Stimulated activated CD8-positive, alpha-beta memory T cell treated with anti-CD3 and anti-CD28 coated beads, Interleukin-2, amount 100 ng/mL, for 1 hour (primary cell): ENCODE results near the gene KCNH2.

Experiments used
- DNase-seq, 2 donors: peaks; one replicate each; pipeline ENCODE4 v3.0.0-alpha.2; 2020; ENCODE audit warnings: low read depth in 2 of 2

Gene KCNH2

DNA sequence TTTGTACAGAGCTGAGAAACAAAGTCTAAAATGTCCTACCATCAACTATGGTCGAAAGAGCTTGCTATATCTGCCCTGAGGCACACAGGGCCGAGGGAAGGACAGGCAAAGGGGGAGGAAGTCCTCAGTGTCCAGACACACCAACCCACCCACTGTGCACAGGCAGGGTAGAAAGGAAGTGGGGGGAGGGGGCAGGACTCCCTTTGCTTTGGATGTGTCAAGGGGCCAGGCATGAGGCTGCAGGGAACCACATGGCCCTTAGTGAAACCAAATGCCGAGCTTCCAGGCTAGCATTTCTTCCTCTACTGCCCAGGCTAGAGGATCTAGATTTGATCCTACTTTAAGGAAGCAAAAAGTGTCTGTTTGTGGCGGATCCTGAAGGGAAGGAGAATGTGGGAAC is 28.6 kb downstream of the KCNH2 start:
- DNase-seq, result no peak

DNA sequence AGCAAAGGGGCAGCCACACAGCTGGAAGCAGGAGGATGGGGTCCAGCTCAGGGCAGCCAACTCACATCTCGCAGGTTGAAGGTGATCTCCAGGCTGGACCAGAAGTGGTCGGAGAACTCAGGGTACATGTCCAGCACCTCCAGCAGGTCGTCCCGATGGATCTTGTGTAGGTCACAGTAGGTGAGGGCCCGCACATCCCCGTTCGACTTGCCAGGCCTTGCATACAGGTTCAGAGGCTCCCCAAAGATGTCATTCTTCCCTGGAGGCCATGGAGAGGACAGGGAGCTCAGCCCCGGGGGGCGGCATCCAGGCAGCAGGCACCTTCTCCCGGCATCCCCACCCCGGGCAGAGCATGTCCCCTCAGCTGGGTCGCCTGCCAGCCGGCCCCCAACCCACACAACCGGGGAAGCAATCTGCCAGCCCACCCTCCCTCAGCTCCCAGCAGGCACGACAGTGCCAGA is 29.3 kb downstream of the KCNH2 start:
- no peak for DNase-seq

DNA sequence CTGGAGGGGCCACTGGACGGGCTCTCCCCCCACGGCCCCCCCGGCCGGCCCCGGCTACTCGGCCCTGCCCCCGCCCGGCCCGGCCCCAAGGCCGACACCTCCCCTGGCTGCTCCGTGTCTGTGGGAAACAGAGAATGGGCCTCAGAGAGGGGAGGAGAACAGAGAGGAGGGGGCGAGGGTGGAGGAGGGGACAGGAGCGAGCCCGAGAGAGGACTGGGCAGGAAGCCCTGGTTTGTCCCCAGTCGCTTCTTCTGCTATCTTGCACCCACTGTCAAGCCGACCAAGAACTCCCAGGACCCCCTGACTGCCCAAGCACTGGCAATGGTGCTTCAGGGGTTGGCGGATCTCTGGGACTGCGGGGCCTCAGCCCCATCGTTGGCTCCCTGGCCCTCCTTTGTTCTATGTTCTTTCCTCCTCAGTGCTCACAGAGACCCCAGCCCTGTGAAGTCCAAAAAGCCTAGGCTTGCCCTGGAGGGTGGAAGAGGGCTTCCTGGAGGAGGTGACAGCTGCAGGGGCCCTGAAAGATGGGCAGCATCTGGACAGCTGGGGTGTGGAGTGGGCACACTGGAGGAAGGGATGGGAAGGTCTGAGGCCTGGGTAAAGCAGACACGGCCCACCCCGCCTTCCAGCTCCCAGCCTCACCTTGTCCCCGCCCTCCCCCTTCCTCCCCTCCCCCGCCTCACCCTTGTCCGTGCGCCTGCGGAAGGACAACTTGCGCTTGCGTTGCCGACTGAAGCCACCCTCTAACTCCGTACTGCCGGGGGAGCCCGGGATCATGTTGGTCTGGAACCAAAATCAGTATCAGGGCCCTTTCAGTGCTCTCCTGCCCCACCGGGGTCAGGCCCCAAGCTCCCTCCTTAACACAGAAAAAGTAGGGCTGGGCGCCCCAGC is 30.1 kb downstream of the KCNH2 start:
- DNase-seq, result no peak

DNA sequence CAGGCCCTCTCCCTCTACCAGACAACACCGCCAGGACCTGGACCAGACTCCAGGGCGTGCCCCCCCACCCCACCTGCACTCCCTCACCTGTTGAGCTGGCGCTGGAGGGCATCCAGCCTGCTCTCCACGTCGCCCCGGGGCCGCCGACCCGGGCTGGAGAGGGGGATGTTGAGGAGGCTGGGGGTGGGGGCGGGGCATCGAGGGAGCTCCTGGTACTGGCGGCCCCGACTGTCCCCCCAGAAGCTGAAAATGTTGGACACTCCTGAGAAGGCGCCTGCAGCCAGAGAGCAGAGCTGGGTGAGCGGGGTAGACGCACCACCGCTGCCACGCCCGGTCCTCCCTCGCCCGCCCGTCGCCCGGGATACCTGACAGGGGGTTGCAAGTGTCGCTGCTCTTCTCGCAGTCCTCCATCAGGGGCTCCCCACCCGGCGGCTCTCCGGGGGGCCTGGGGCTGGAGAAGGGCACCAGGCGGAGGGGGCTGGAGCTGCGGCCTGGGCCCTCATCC is 30.8 kb downstream of the KCNH2 start:
- DNase-seq, result no peak

DNA sequence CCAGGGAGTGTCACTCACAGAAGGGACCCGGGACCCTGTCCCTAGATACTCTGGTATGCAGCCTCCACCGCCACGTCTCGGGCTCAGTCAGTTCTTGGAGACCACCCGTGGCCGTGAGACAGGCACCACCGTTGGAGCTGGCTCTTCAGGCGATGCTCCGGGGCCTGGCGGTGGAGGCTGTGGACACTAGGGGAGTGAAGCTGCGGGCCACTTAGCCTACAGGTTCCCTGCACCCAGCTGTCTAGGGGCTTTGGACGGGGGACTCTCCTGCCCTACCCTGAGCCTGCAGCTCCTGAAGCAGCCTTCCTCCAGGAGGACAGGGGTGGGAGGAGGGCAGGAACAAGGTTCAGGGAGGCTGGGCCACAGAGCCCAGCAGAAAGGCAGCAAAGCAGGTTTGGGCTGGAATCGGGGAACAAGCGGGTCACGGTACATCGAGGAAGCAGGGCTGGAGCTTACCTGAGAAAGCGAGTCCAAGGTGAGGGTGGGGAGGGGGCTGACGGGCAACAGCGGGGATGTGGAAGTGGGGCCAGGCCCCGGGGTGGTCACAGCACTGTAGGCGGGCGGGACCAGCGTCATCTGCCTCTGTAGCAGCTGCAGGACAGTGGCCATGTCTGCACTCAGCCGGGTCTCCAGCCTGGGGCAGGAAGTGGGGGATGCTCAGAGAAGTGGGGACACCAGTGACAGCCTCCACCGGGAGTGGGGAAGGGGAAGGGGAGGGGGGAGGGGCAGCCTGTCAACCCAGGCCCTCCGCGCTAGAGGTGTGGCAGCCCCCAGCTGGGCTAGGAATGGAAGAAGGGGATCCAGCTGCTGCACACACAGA is 31.5 kb downstream of the KCNH2 start:
- no peak for DNase-seq

DNA sequence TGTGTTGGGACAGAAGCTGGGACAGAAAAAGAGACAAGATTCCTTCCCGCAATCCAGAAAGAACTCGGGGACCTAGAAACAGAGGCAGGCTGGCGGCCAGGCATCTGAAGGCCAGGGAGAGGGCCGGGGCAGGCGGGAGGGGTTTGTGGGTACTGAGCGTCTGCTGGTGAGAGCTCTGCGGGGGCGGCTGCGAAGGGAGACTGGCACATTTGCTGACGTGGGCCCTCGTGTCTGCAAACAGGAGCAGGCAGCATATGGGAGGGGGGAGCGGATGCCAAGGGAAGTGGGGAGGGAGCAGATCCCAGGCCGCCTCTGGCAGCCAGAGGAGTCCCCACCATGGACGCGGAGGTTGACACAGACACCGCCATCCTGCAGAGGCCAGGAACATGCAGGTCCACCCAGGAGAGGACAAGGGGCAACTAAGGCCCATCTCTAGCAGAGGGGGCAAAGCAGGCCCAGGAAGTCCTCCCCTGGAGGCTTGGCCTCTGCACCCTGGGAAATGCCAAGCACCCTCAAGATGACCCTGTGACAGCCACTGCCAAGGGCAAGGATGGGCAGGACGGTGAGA is 32.2 kb downstream of the KCNH2 start:
- DNase-seq, result no peak

DNA sequence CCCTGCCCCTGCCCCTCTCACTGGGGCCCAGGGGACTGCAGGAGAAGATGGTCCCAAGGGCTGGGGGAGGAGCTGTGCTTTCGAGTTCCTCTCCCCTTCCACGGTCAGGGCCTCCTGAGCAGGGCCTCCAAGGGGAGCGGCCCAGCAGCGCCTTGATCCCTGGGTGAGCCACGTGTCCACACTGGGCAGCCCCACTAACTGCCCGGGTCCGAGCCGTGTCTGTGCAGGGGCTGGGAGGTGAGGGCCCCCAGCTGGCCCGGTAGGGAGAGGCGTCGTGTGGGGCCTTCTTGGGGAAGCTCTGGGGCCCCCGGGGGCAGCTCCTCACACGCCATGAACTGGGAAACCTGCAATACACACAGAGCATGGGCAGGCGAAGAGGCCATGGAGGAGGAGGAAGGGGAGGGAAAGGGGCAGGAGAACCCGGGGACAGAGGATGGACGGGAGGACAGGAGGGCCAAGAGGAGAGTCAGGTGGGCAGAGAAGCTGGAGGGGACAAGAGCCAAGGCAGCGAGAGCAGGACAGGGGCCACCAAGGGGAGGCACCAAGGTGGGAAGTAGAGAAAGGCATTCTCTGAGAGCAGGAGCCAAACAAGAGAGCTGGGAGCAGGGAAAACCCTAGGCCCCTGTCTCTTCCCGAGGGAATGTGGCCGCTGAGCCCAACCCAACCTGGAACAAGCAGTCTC is 32.8 kb downstream of the KCNH2 start:
- DNase-seq, result no peak

DNA sequence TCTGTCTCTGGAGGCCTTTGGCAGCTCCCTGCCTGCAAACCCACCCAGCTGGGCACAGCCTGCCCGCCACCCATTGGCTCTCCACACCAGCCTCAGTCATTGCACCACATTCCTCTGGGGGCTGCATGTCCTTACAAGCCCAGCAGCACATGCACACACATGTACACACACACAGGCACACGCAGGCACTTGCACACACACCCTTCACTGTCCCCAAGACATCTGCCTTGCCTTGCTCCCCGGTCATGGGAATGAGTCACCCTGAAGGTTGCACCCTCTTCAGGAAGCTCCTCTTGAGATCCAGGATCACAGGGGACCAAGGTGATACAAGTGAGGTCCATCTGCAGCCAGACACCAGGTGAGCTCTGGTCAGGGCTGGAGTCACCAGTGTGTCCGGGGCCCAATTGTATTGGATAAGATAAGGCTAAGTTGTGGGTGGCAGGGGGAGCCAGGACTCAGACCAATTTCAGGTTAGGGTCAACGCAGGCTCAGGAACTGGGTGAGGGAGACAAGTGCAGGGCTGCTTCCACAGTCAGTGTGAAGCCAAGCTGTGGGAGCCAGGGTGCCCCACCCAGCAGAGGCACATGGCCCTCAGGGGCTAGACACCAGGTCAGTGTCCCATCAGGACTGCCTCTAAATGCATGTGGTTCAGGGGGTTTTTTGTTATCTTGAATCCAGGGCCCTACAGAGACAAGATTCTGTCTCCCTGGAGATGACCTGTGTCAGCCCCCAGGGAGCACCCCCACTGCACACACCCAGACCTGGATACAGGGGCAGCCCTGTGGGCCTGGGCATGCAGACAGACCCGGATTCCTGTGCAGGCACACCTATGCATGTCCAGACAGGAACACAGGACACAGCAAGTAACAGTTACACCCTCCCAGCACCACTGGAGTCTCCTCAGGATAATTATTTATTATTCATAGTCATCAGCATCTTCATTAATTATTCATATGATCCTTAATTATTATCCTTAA is 33.8 kb downstream of the KCNH2 start:
- DNase-seq, result no peak

DNA sequence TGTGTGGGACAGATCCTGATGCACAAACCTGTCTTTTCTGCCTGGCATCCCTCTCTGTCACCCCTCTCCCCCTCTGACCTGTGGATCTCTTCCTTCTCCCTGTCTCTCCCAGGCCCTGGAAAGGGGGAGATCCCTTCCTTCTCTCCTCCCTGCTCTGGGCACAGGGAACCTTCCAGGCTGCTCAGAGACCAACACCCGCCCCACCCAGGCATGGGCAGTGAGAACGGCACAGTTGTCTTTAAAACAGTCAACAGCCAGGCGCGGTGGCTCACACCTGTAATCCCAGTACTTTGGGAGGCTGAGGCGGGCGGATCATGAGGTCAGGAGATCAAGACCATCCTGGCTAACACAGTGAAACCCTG is 34.7 kb downstream of the KCNH2 start:
- no peak for DNase-seq

DNA sequence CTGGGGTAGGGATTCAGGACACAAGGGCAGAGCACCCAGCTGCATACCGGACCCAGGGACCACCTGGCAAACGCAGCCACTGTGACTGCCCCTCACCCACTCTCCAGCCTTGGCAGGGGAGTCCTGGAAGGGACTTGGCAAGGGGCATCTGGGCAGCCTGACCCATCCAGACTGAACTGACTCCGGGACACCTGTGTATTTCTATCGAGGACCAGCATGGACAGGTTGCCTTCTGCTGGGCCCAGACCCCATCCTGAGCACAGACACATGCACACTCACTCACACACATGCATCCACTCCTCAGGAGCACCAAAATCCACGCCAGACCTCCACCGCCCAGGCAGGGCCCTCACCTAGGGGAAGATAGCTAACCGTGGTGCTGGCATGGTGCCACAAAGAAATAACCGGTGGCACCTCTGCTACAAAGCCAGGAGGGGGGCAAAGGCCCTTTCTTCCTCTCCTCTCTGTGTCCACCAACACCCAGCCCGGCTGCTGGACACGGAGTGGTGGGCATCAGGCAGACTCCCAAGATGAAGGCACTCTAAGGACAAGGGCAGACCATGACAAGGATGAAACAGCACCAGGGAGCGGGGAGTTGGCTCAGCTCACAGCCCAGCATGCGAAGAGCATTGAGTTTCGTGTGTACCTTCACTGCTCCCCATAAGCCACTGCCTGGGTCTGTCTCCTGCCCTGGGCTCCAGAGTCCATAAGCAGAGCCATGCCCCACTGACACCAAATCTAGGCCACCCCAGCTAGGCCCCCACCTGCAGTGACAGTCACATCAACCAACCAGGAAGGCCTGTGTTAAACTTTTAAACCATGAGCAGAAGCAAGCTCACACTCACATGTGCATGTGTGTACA is 35.3 kb downstream of the KCNH2 start:
- no peak for DNase-seq

DNA sequence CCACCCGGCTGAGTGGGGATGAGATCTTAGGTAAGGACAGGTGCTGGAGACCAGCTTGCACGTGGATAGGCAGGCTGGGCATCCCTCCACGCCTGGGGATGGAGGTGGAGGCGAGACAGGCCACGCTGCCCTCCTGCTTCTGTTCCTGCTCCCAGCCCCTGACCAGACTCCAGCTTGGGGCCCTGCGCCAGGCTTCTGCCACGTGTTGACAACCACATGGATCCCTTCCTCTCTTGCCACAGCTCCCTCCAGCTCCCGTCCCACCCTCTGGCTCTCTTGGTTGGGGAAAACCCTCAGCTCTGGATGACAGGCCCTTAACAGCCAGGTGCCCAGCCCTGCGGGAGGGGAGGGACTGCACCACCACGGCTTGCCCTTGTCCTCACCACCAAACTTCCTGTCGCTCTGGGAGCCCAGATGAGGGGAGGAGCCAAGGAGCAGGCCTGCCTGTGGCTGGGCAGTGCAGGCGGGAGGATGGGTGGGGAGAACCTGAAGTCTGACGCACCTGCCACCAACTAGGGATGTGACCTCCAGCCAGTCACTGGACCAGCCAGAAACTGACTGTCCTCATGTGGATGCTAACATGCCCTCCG is 36.0 kb downstream of the KCNH2 start:
- DNase-seq, result peak in 1 of 2 donors; percentile 19

DNA sequence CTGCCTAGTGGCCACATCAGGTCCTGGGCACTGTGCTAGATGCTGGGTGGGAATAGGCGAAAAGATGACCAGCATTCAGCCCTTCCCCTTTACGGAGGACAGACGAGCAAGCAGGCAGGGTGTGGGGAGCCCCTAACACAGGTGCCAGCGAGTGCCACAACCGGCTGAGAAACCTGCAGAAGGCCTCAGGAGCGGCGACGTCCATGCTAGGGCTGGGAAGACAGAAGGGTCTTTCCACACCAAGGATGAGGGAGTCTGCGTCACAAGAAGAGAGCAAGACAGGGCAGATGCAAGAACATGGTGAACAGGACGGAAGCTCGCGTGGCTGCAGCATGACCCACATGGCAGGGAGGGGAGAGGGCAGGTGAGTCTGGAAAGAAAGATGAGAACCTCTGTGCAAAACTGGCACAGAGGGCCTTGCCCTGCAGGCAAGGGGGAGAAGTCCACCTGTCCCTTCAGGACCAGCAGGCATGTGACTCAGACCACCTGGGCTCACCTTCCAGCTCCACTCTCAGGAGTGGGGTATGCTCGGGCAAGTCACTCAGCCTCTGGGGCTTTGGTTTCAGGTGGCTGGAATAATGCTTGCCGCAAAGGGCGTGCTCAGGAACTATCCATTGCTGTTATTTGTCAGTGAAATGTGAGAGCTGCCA is 36.6 kb downstream of the KCNH2 start:
- no peak for DNase-seq

DNA sequence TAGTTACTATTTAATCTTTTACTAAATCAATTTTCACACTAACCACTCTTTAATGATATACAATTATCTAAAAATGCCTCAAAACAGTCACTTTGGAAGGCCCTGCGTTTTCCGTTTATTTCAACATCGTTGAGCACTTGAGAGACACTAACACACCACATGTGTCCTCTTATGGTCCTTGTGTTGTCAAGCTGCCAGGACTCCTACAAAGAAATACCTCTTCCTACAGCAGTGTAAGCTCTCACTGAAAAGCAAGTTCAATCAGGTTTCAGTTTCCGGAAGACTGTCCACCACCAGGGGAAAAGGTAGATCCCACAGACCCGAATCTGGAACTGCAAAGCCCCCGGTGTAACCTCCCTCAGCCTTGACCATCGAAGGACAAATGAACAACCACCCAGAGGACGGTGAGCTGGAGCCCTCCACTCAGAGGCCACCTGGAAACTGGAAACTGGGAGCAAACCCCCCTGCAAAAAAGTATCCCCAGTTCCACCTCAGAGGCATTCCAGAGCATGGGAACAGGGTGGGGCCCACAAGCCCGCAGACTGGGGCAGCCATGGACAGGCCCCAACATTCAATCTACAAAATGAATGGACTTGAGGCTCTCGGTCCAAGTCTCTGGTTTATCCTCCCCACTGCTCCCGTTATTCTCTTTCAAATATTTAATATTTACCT is 37.6 kb downstream of the KCNH2 start:
- no peak for DNase-seq

DNA sequence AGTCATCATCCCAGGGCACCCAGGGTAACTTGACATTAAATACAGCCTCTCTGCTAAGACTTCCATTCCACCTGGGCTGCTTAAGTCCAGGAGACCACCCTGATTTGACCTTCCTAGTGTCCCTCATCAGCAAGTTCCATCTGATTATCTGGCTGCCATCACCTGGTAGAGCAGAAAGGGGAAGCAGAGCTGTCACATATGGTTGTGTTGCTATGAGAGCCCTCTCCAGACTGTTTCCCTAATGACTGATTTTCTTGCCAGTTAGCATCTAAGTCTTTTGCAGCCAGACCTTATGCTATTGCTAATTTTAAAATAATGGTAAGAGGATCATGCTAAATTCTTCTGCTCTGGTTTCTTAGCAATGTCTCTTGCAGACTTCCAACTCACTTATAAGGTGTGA is 38.7 kb downstream of the KCNH2 start:
- no peak for DNase-seq

DNA sequence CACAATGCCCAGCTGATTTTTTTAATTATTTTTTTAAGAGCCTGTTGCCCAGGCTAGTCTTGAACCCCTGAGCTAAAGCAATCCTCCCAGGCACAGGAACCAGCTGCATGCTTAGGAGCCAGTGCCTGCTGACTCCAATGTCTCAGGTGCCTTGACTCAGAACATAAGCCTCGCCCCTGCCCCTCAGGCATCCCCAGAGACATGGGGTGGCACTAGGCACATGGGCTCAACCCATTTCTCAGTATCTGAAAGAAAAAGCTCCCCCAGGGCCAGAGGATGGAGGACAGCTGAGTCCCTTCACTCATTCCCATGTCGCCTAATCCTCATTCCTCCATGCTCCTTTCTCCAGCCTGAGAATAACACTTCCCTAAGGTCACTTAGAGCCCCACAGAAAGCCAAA is 39.1 kb downstream of the KCNH2 start:
- DNase-seq, result no peak

DNA sequence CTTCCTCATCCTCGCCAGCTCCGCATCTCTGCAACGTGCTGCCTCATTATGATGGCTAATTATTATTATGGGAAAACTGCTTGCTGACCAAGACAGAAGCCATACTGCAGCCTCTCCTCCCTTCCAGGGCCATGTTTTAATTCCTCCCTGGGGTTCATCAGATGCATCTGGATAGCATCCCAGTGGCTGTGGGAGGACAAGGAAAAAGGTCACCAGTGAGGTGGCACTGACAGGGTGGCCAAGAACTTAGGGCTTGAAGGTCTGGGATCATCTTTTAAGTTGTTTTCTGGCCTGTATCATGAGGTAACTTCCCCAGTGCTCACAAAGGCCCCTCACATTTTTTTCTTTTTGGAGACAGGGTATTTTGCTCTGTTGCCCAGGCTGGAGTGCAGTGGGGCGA is 39.6 kb downstream of the KCNH2 start:
- DNase-seq, result no peak

DNA sequence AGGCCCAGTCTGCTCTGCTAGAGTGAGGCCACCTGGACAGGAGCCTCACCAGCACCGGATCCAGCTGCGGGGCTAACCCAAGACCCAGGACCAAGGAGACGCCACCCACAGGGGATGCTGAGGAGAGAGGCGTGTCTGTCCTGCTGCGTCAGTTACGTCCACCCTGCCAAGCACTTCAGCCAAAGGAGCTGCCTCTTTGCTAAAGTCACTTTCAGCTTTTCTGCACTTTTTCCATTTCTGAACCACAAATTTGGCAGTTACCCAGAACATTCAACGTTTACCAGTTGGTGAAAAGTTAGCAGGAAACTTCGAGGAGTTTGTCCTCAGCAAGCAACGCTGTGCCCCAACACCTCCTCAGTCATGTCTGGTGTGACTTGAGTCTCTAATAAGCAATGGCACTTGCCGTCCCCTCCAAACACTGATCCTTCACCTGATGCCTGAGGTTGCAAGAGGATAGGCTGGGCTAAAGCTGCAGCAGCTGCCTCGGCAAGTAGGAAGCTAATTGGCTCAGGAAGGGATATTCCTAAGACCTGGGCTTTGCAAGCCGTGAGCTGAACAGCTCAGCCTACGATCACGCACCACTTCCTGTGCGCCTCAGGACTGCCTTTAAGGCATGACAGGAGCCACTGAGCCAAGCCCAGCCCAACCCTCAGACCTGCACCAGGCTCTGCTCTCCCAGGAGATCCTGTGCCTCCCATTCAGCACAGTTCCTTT is 40.1 kb downstream of the KCNH2 start:
- DNase-seq, result no peak

DNA sequence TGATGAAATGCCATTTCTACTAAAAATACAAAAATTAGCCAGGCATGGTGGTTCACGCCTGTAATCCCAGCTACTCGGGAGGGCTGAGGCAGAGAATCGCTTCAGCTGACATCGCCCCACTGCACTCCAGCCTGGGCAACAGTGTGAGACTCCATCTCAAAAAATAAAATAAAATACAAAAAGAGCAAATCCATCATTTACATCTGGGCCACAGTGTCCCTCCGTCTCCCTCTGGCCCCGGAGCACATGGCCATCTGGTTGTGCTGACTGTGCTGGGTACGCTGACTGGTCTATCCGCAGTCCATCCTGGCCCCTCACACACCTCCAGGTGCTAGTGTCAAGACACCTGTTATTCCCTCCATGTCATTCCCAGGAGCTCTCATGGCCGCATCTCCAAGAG is 42.1 kb downstream of the KCNH2 start:
- no peak for DNase-seq
